GM21526 (cell line): ENCODE measurements around the gene WDR72.

Experiments used
- ATAC-seq: cut with Tn5 transposase; IDR thresholded peaks from one replicate; pipeline ENCODE4 v1.9.1; 2021; ENCODE audit warnings: moderate library complexity; ENCODE audit not compliant: unreplicated experiment, low FRiP score

WDR72 gene

GRCh38 chr15:53611145-53611920, 148.1 kb downstream of the WDR72 start:
- ATAC-seq: no peak

- no peak for ATAC-seq
These were observed 168.4 kb downstream of the WDR72 start for GRCh38 chr15:53591041-53591440.

- no peak for ATAC-seq
These were observed 169.1 kb downstream of the WDR72 start for GRCh38 chr15:53590380-53590779.

- no peak for ATAC-seq
These were observed 169.9 kb downstream of the WDR72 start for GRCh38 chr15:53589520-53590057.

- ATAC-seq: no peak
These were observed 170.7 kb downstream of the WDR72 start for GRCh38 chr15:53588773-53589172.

- ATAC-seq: no peak
These were observed 172.7 kb downstream of the WDR72 start for GRCh38 chr15:53586799-53587198.

- ATAC-seq: no peak
These were observed 177.9 kb downstream of the WDR72 start for GRCh38 chr15:53581513-53581912.

GRCh38 chr15:53580366-53580765, 179.1 kb downstream of the WDR72 start:
- no peak for ATAC-seq

- ATAC-seq: no peak
These were observed 182.6 kb downstream of the WDR72 start for GRCh38 chr15:53576841-53577240.

- ATAC-seq: no peak
These were observed 186.4 kb downstream of the WDR72 start for GRCh38 chr15:53573091-53573490.

GRCh38 chr15:53569751-53570480, 189.5 kb downstream of the WDR72 start:
- ATAC-seq: no peak

- no peak for ATAC-seq
These were observed 192.6 kb downstream of the WDR72 start for GRCh38 chr15:53566912-53567311.

- ATAC-seq: no peak
These were observed 193.7 kb downstream of the WDR72 start for GRCh38 chr15:53565721-53566120.

- ATAC-seq: no peak
These were observed 194.8 kb downstream of the WDR72 start for GRCh38 chr15:53564647-53565046.

- ATAC-seq: no peak
These were observed 195.8 kb downstream of the WDR72 start for GRCh38 chr15:53563627-53564026.

GRCh38 chr15:53559364-53560277, 199.8 kb downstream of the WDR72 start:
- ATAC-seq: no peak

- no peak for ATAC-seq
These were observed 201.1 kb downstream of the WDR72 start for GRCh38 chr15:53558384-53558783.

GRCh38 chr15:53555226-53555625, 204.2 kb downstream of the WDR72 start:
- ATAC-seq: no peak

- no peak for ATAC-seq
These were observed 209.7 kb downstream of the WDR72 start for GRCh38 chr15:53549697-53550305.

GRCh38 chr15:53548236-53548635, 211.2 kb downstream of the WDR72 start:
- ATAC-seq: no peak
